DOHH2 (cell line): ENCODE results near the gene CDK5RAP2.

ENCODE experiments used
- H3F3A ChIP-seq: fragments of 200-600 bp; sonication (generic), shearing (Covaris generic); 2 replicates; pipeline ENCODE4 v1.6.0; 2016; ENCODE audit warnings: antibody characterized with exemption, mild to moderate bottlenecking; ENCODE audit not compliant: control insufficient read depth, insufficient read depth
- H3K27ac ChIP-seq: fragments of 200-600 bp; sonication (generic); 2 replicates; pipeline ENCODE4 v1.5.1; 2014; ENCODE audit warnings: low read depth, mild to moderate bottlenecking, low read length, moderate library complexity
- H3K27me3 ChIP-seq: fragments of 200-600 bp; sonication (generic); 2 replicates; pipeline ENCODE4 v1.6.1; 2014; ENCODE audit warnings: mild to moderate bottlenecking, low read length, mixed read lengths; ENCODE audit not compliant: control insufficient read depth
- H3K36me3 ChIP-seq: fragments of 200-600 bp; sonication (generic); 2 replicates; pipeline ENCODE4 v1.6.1; 2014; ENCODE audit warnings: mild to moderate bottlenecking, low read length, moderate library complexity, mixed read lengths; ENCODE audit not compliant: control insufficient read depth
- H3K4me1 ChIP-seq: fragments of 200-600 bp; sonication (generic); 2 replicates; pipeline ENCODE4 v1.6.1; 2014; ENCODE audit warnings: mild to moderate bottlenecking, low read length, mixed read lengths; ENCODE audit not compliant: control insufficient read depth
- H3K4me2 ChIP-seq: fragments of 200-600 bp; sonication (generic); 2 replicates; pipeline ENCODE4 v1.6.0; 2014; ENCODE audit warnings: mild to moderate bottlenecking, low read length, moderate library complexity
- H3K4me3 ChIP-seq: fragments of 200-600 bp; sonication (generic); 2 replicates; pipeline ENCODE4 v1.5.1; 2014; ENCODE audit warnings: mild to moderate bottlenecking, low read length, mixed read lengths
- H3K79me2 ChIP-seq: fragments of 200-600 bp; sonication (generic); 2 replicates; pipeline ENCODE4 v1.6.1; 2014; ENCODE audit warnings: mild to moderate bottlenecking, low read length, mixed read lengths; ENCODE audit not compliant: control insufficient read depth
- H3K9me2 ChIP-seq: fragments of 200-600 bp; sonication (generic); replicated peaks from 2 replicates; pipeline ENCODE4 v1.6.1; 2014; ENCODE audit warnings: mild to moderate bottlenecking, low read length, mixed read lengths; ENCODE audit not compliant: control insufficient read depth
- H3K9me3 ChIP-seq: fragments of 200-600 bp; sonication (generic); 2 replicates; pipeline ENCODE4 v1.6.1; 2014; ENCODE audit warnings: antibody characterized with exemption, low read length, mixed read lengths; ENCODE audit not compliant: control insufficient read depth, insufficient read depth
- H4K20me1 ChIP-seq: fragments of 200-600 bp; sonication (generic); 2 replicates; pipeline ENCODE4 v1.6.0; 2014; ENCODE audit warnings: low read depth, mild to moderate bottlenecking, antibody characterized with exemption, low read length, moderate library complexity; ENCODE audit not compliant: control insufficient read depth, insufficient read depth
- CTCF ChIP-seq: fragments of 200-600 bp; sonication (generic); IDR thresholded peaks from one replicate; pipeline ENCODE4 v1.5.1; 2014; ENCODE audit warnings: antibody characterized with exemption, mild to moderate bottlenecking, low read depth, low read length; ENCODE audit not compliant: poor library complexity, severe bottlenecking
- EZH2phosphoT487 ChIP-seq: fragments of 200-600 bp; sonication (generic); IDR thresholded peaks from 2 replicates; pipeline ENCODE4 v1.6.1; 2017; ENCODE audit warnings: borderline replicate concordance, mild to moderate bottlenecking, antibody characterized with exemption, low read length, moderate library complexity, mixed read lengths

CDK5RAP2 gene

GRCh38 chr9:120440791-120441190, 139.2 kb downstream of the CDK5RAP2 start:
- H3K36me3 ChIP-seq = peaks cover 70% of the 10 kb centered on the region
- no peak overlapping the region for H3K4me3 ChIP-seq
- no peak overlapping the region for H3K4me2 ChIP-seq
- no peaks in the 10 kb centered on the region for H3K9me2 ChIP-seq
- no peaks in the 10 kb centered on the region for H3K9me3 ChIP-seq
- H3F3A ChIP-seq = no peaks in the 10 kb centered on the region
- TF ChIP-seq EZH2phosphoT487 (no peak), CTCF (no peak)
- H4K20me1 ChIP-seq = no peaks in the 10 kb centered on the region; the same call in 1 of the 2 replicates
- no peaks in the 10 kb centered on the region for H3K27me3 ChIP-seq
- H3K79me2 ChIP-seq = no peaks in the 10 kb centered on the region
- no peak overlapping the region for H3K27ac ChIP-seq
- H3K4me1 ChIP-seq = no peaks in the 10 kb centered on the region

GRCh38 chr9:120439926-120440325, 140.0 kb downstream of the CDK5RAP2 start:
- Histone ChIP-seq H3K9me2 (no peaks in the 10 kb centered on the region), H3K4me3 (no peak overlapping the region), H3K9me3 (no peaks in the 10 kb centered on the region), H3K36me3 (peaks cover 71% of the 10 kb centered on the region), H3K4me1 (no peaks in the 10 kb centered on the region), H4K20me1 (no peaks in the 10 kb centered on the region; the same call in 1 of the 2 replicates), H3K27ac (no peak overlapping the region), H3F3A (no peaks in the 10 kb centered on the region), H3K4me2 (no peak overlapping the region), H3K27me3 (no peaks in the 10 kb centered on the region), H3K79me2 (no peaks in the 10 kb centered on the region)
- TF ChIP-seq CTCF (no peak), EZH2phosphoT487 (no peak)

DNA sequence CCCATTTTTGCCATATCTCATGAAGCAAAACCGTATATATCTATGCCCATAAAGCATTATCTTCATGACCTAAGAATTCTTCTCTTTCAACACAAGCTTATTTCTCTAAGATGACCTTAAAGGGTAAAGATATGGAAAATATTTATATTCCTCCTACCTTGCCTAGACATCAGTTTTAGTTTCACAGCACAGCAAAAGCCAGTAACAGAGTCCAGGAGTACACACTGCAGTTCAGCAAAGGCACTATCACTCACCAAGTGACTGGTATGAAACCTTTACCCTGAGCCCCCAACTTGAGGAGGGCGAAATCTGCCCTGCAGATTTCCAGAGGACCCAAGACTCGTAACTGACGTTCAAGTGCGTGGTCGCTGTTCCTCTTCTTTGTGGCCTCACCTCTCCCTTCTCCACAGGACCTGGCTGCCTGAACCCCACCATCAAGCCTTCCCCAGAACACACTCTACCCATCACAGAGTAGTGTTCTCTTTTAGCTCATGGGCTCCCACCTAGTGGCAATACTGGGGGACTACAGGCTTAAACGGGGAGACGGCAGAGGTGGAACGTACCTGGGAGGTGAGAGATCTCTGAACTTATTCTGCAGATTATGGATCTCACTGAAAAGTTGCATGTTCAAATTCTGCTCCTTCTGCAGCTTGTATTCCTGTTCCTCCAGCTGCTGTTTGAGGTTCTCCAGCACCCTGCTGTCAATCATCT, 141.0 kb downstream of the CDK5RAP2 start:
- no peaks in the 10 kb centered on the region for H3K79me2 ChIP-seq

More for the DNA sequence above, 141.0 kb downstream of the CDK5RAP2 start:
- H3K4me1 ChIP-seq = no peaks in the 10 kb centered on the region
- H3K27me3 ChIP-seq = no peaks in the 10 kb centered on the region
- no peaks in the 10 kb centered on the region for H3F3A ChIP-seq
- no peaks in the 10 kb centered on the region for H3K9me2 ChIP-seq
- H3K9me3 ChIP-seq = no peaks in the 10 kb centered on the region
- H3K4me2 ChIP-seq = no peak overlapping the region
- H4K20me1 ChIP-seq = no peaks in the 10 kb centered on the region; the same call in 1 of the 2 replicates
- H3K4me3 ChIP-seq = no peak overlapping the region
- H3K27ac ChIP-seq = no peak overlapping the region
- TF ChIP-seq CTCF (peak; percentile 77), EZH2phosphoT487 (no peak)
- peaks cover 67% of the 10 kb centered on the region for H3K36me3 ChIP-seq
